WTC11 (cell line): ENCODE results near the gene COL20A1. TPM values are rescaled to one million over a fixed set of nuclear protein-coding genes. Genes with fewer than 3 reads are reported as not detected.
A peak's percentile ranks its signal among the peaks of the same experiment; 100 is the strongest.

ENCODE experiments used
- ATAC-seq: fragments of 200-7000 bp; cut with Tn5 transposase; 2 replicates; pipeline ENCODE4 v1.10.0; 2021; ENCODE audit warnings: mild to moderate bottlenecking, moderate library complexity
- CTCF ChIA-PET: fragments of 300-600 bp; sonication (Branson Sonifier 250); formaldehyde crosslinking; loops from one replicate; lab custom pipeline; 2021; ENCODE audit warnings: antibody characterized with exemption; lab: Charles Lee
- POLR2A ChIA-PET: fragments of 350-600 bp; sonication (Branson Sonifier 250); formaldehyde crosslinking; loops from one replicate; lab custom pipeline; 2021; ENCODE audit warnings: antibody characterized with exemption; lab: Charles Lee
- DNase-seq: peaks from one replicate; pipeline ENCODE4 v3.0.0; 2021; ENCODE audit warnings: low spot score
- H3K27ac Mint-ChIP-seq: 2 replicates; pipeline ENCODE4 v1.8.0; 2021; ENCODE audit warnings: mixed read lengths
- H3K27me3 Mint-ChIP-seq: 2 replicates; pipeline ENCODE4 v1.8.0; 2021; ENCODE audit warnings: low read depth, mild to moderate bottlenecking, moderate library complexity, mixed read lengths
- H3K36me3 Mint-ChIP-seq: 2 replicates; pipeline ENCODE4 v1.8.0; 2021; ENCODE audit warnings: mixed read lengths
- H3K4me1 Mint-ChIP-seq: 2 replicates; pipeline ENCODE4 v1.8.0; 2022; ENCODE audit warnings: mixed read lengths
- H3K4me3 Mint-ChIP-seq: 2 replicates; pipeline ENCODE4 v1.8.0; 2021; ENCODE audit warnings: mild to moderate bottlenecking, moderate library complexity, mixed read lengths
- H3K9me3 Mint-ChIP-seq: 2 replicates; pipeline ENCODE4 v1.8.0; 2021; ENCODE audit warnings: mixed read lengths
- ATF6 ChIP-seq: sonication (generic); formaldehyde crosslinking; IDR thresholded peaks from 2 replicates; pipeline ENCODE4 v1.8.1; 2023; ENCODE audit warnings: mild to moderate bottlenecking, missing genetic modification reagents
- CTCF ChIP-seq: fragments of 200-600 bp; IDR thresholded peaks from 2 replicates; pipeline ENCODE4 v1.8.0; 2022; ENCODE audit warnings: antibody characterized with exemption
- ETV6 ChIP-seq: sonication (generic); formaldehyde crosslinking; IDR thresholded peaks from 2 replicates; pipeline ENCODE4 v1.8.1; 2022; ENCODE audit warnings: mild to moderate bottlenecking, missing genetic modification reagents
- FOXJ3 ChIP-seq: sonication (generic); formaldehyde crosslinking; IDR thresholded peaks from 2 replicates; pipeline ENCODE4 v1.9.0; 2021; ENCODE audit warnings: missing genetic modification reagents, mild to moderate bottlenecking, borderline replicate concordance
- HMGXB4 ChIP-seq: sonication (generic); formaldehyde crosslinking; IDR thresholded peaks from 2 replicates; pipeline ENCODE4 v1.8.1; 2023; ENCODE audit warnings: mild to moderate bottlenecking, moderate library complexity, missing genetic modification reagents
- MAX ChIP-seq: sonication (generic); formaldehyde crosslinking; IDR thresholded peaks from 2 replicates; pipeline ENCODE4 v1.8.0; 2022; ENCODE audit warnings: mild to moderate bottlenecking, missing genetic modification reagents
- MYBL2 ChIP-seq: sonication (generic); formaldehyde crosslinking; IDR thresholded peaks from 2 replicates; pipeline ENCODE4 v1.8.1; 2023; ENCODE audit warnings: mild to moderate bottlenecking, moderate library complexity, missing genetic modification reagents
- PRRX2 ChIP-seq: fragments of 250-450 bp; sonication (Bioruptor Pico); IDR thresholded peaks from 2 replicates; pipeline ENCODE4 v1.8.0; 2021; ENCODE audit warnings: mild to moderate bottlenecking
- SMAD4 ChIP-seq: sonication (generic); formaldehyde crosslinking; IDR thresholded peaks from 2 replicates; pipeline ENCODE4 v1.8.0; 2022; ENCODE audit warnings: mild to moderate bottlenecking, missing genetic modification reagents
- TCF7 ChIP-seq: sonication (generic); formaldehyde crosslinking; IDR thresholded peaks from 2 replicates; pipeline ENCODE4 v1.8.0; 2022; ENCODE audit warnings: mild to moderate bottlenecking, low read depth, missing genetic modification reagents, moderate library complexity
- TEAD1 ChIP-seq: sonication (generic); formaldehyde crosslinking; IDR thresholded peaks from 2 replicates; pipeline ENCODE4 v1.8.0; 2022; ENCODE audit warnings: mild to moderate bottlenecking, missing genetic modification reagents
- TEAD4 ChIP-seq: sonication (generic); formaldehyde crosslinking; IDR thresholded peaks from 2 replicates; pipeline ENCODE4 v1.8.0; 2022; ENCODE audit warnings: mild to moderate bottlenecking, missing genetic modification reagents
- ZNF263 ChIP-seq: sonication (generic); formaldehyde crosslinking; IDR thresholded peaks from 2 replicates; pipeline ENCODE4 v1.8.1; 2022; ENCODE audit warnings: low read depth, mild to moderate bottlenecking, moderate library complexity, missing genetic modification reagents
- ZNF416 ChIP-seq: fragments of 250-450 bp; sonication (Bioruptor Pico); IDR thresholded peaks from 2 replicates; pipeline ENCODE4 v1.9.0; 2021; ENCODE audit warnings: mild to moderate bottlenecking, inconsistent platforms
- ZNF423 ChIP-seq: fragments of 250-450 bp; sonication (Bioruptor Pico); IDR thresholded peaks from 2 replicates; pipeline ENCODE4 v2.1.2; 2022; ENCODE audit warnings: mild to moderate bottlenecking, moderate library complexity
- total RNA-seq: library from RNA; stranded (reverse); gene quantifications from 3 replicates; pipeline ENCODE4 v1.2.3, GENCODE V29; 2021
- TF ChIP-seq, protein P1 (sequence below): sonication (generic); formaldehyde crosslinking; IDR thresholded peaks from 2 replicates; pipeline ENCODE4 v1.8.1; 2022; ENCODE audit warnings: missing genetic modification reagents, borderline replicate concordance
- TF ChIP-seq, protein P2 (sequence below): sonication (generic); formaldehyde crosslinking; IDR thresholded peaks from 2 replicates; pipeline ENCODE4 v1.8.0; 2023; ENCODE audit warnings: missing genetic modification reagents, mild to moderate bottlenecking, borderline replicate concordance
- TF ChIP-seq, protein P3 (sequence below): sonication (generic); formaldehyde crosslinking; IDR thresholded peaks from 2 replicates; pipeline ENCODE4 v1.8.1; 2022; ENCODE audit warnings: low read depth, mild to moderate bottlenecking, moderate library complexity, missing genetic modification reagents, borderline replicate concordance
- TF ChIP-seq, protein P4 (sequence below): sonication (generic); formaldehyde crosslinking; IDR thresholded peaks from 2 replicates; pipeline ENCODE4 v1.8.0; 2022; ENCODE audit warnings: mild to moderate bottlenecking, missing genetic modification reagents

COL20A1 gene
- total RNA-seq, 1 experiment from 2014 or later, result 1.3 TPM

DNA sequence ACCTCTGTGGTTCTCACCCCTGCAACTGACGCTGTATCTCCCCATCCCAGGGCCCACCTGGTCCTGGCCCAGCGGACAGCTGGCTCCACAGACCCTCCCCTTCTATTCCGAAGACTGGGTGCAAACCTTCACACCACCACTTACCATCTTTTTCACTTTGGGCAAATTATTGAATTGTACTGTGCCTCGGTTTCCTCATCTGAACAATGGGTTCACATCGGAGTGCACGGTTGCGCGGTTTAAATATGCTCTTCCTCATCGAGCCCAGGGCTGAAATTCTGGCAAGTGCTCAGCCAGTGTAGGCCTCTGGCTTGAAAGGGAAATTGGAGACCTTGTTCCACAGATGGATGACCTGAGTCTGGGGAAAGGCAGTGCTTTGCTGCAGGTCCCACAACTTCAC, 23.3 kb upstream of the COL20A1 start:
- TF ChIP-seq, protein P1, sequence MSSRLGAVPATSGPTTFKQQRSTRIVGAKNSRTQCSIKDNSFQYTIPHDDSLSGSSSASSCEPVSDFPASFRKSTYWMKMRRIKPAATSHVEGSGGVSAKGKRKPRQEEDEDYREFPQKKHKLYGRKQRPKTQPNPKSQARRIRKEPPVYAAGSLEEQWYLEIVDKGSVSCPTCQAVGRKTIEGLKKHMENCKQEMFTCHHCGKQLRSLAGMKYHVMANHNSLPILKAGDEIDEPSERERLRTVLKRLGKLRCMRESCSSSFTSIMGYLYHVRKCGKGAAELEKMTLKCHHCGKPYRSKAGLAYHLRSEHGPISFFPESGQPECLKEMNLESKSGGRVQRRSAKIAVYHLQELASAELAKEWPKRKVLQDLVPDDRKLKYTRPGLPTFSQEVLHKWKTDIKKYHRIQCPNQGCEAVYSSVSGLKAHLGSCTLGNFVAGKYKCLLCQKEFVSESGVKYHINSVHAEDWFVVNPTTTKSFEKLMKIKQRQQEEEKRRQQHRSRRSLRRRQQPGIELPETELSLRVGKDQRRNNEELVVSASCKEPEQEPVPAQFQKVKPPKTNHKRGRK (CRISPR knock-in tag), result no peak
- TF ChIP-seq ATF6 (no peak), ETV6 (no peak), FOXJ3 (CRISPR knock-in tag) (no peak), HMGXB4 (no peak), TEAD1 (CRISPR knock-in tag) (no peak), ZNF423 (no peak), SMAD4 (CRISPR knock-in tag) (no peak), CTCF (no peak), MYBL2 (no peak), TEAD4 (CRISPR knock-in tag) (no peak), TCF7 (CRISPR knock-in tag) (no peak), MAX (CRISPR knock-in tag) (no peak), PRRX2 (no peak), ZNF416 (CRISPR knock-in tag) (no peak), ZNF263 (no peak)
- TF ChIP-seq, protein P2, sequence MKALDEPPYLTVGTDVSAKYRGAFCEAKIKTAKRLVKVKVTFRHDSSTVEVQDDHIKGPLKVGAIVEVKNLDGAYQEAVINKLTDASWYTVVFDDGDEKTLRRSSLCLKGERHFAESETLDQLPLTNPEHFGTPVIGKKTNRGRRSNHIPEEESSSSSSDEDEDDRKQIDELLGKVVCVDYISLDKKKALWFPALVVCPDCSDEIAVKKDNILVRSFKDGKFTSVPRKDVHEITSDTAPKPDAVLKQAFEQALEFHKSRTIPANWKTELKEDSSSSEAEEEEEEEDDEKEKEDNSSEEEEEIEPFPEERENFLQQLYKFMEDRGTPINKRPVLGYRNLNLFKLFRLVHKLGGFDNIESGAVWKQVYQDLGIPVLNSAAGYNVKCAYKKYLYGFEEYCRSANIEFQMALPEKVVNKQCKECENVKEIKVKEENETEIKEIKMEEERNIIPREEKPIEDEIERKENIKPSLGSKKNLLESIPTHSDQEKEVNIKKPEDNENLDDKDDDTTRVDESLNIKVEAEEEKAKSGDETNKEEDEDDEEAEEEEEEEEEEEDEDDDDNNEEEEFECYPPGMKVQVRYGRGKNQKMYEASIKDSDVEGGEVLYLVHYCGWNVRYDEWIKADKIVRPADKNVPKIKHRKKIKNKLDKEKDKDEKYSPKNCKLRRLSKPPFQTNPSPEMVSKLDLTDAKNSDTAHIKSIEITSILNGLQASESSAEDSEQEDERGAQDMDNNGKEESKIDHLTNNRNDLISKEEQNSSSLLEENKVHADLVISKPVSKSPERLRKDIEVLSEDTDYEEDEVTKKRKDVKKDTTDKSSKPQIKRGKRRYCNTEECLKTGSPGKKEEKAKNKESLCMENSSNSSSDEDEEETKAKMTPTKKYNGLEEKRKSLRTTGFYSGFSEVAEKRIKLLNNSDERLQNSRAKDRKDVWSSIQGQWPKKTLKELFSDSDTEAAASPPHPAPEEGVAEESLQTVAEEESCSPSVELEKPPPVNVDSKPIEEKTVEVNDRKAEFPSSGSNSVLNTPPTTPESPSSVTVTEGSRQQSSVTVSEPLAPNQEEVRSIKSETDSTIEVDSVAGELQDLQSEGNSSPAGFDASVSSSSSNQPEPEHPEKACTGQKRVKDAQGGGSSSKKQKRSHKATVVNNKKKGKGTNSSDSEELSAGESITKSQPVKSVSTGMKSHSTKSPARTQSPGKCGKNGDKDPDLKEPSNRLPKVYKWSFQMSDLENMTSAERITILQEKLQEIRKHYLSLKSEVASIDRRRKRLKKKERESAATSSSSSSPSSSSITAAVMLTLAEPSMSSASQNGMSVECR (CRISPR knock-in tag), result no peak
- TF ChIP-seq, protein P3, sequence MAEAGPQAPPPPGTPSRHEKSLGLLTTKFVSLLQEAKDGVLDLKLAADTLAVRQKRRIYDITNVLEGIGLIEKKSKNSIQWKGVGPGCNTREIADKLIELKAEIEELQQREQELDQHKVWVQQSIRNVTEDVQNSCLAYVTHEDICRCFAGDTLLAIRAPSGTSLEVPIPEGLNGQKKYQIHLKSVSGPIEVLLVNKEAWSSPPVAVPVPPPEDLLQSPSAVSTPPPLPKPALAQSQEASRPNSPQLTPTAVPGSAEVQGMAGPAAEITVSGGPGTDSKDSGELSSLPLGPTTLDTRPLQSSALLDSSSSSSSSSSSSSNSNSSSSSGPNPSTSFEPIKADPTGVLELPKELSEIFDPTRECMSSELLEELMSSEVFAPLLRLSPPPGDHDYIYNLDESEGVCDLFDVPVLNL (CRISPR knock-in tag), result no peak
- TF ChIP-seq, protein P4, sequence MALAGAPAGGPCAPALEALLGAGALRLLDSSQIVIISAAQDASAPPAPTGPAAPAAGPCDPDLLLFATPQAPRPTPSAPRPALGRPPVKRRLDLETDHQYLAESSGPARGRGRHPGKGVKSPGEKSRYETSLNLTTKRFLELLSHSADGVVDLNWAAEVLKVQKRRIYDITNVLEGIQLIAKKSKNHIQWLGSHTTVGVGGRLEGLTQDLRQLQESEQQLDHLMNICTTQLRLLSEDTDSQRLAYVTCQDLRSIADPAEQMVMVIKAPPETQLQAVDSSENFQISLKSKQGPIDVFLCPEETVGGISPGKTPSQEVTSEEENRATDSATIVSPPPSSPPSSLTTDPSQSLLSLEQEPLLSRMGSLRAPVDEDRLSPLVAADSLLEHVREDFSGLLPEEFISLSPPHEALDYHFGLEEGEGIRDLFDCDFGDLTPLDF, result no peak
- H3K27me3 Mint-ChIP-seq, result no peaks in the 10 kb centered on the region
- peaks cover 2% of the 10 kb centered on the region; the same call in 1 of the 2 replicates for H3K36me3 Mint-ChIP-seq
- CTCF ChIA-PET, result interaction anchor here (1.2 to 3.6 kb wide), 3 partner anchors 26 to 46 kb away, joined by 5 to 43 read pairs (median 22); no protein-coding TSS in a partner anchor
- H3K4me3 Mint-ChIP-seq, result no peak overlapping the region
- POLR2A ChIA-PET, result no interaction called here
- H3K27ac Mint-ChIP-seq, result peak overlapping the region; percentile 70; the same call in 1 of the 2 replicates
- H3K9me3 Mint-ChIP-seq, result no peaks in the 10 kb centered on the region
- no peak for ATAC-seq
- no peak for DNase-seq
- H3K4me1 Mint-ChIP-seq, result peaks cover 16% of the 10 kb centered on the region
